ENCODE data around the gene OR2B3.
"Not testable (repeated sequence)": the region's sequence is repeated elsewhere in the genome, so short reads cannot be mapped to it uniquely, and the experiment has no call there.

The OR2B3 gene, protein sequence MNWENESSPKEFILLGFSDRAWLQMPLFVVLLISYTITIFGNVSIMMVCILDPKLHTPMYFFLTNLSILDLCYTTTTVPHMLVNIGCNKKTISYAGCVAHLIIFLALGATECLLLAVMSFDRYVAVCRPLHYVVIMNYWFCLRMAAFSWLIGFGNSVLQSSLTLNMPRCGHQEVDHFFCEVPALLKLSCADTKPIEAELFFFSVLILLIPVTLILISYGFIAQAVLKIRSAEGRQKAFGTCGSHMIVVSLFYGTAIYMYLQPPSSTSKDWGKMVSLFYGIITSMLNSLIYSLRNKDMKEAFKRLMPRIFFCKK

DNA sequence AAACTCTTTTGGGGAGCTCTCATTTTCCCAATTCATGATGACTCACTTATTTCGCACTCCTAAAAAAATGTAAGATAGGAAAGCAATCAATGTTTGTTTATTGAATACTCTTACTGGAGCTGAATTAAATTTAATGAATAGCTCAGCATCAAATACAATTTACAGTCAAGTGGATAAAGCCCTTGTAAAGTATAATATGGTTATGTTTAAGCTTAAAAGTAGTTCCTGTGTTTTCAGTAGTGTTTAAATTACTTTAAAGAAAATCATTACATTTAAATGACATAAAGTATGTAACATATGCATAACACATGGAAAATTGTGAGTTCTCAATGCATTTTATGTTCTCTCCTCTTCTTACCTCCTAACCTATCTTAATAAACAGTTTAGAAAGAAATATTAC, at the start of gene OR2B3:
Gene OR2B3 (minus strand): TSS at position 101 of the 400 bp plus-strand sequence. CDS start 65 bp downstream, at position 36.
- no peak for DNase-seq

DNA sequence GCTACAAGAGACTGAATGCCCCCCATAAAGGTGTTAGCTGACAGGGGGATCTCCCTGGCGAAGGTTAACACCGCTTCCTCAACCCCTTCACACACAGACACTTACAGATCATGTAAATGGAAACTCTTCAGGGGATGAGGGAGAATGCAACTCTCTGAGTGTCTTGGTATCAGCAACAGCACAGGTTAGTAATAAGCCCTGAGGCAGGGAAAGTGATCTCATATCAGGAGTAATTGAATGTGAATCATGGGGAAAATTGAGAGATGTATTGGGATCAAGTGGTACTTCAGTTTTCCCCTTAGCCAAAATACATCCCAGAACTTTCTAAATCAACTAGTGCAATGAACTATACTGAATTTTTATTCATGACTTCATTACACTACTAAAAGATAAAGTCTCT, 44.6 kb upstream of the OR2B3 start:
- DNase-seq, result no peak

DNA sequence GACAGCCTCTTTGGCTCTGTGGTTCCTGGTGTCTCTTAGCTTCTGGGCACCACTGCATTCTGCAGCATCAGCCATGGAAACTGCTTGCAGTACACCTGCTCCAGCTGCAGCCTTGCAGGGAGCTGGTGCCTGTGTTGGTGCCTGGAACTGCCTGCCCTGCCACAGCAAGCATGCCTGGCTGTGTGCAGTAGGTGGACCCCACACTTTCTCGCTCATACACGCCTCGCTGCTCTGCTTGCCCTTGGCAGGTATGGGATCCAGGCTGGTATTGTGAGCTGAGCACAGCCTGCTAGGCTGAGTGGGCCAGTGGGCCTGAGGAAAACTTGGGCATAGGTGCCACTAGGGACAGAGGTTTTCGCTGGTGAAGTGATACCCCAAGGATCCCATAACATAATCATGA, 43.5 kb upstream of the OR2B3 start:
- no peak for DNase-seq

- no peak for DNase-seq
Observed at GRCh38 chr6:29129326-29130012, 42.4 kb upstream of the OR2B3 start.

DNA sequence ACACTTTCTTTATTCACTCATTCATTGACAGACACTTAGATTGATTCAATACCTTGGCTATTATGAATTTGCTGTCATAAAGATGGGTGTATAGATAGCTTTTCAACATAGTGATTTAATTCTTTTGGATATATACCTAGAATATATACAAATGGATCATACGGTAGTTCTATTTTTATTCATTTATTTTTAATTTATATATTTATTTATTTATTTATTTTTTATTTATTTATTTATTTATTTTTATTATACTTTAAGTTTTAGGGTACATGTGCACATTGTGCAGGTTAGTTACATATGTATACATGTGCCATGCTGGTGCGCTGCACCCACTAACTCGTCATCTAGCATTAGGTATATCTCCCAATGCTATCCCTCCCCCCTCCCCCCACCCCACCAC, 27.9 kb upstream of the OR2B3 start:
- not testable (repeated sequence) for DNase-seq

- DNase-seq, result no peak
Observed at GRCh38 chr6:29112135-29112534, 25.0 kb upstream of the OR2B3 start.

DNA sequence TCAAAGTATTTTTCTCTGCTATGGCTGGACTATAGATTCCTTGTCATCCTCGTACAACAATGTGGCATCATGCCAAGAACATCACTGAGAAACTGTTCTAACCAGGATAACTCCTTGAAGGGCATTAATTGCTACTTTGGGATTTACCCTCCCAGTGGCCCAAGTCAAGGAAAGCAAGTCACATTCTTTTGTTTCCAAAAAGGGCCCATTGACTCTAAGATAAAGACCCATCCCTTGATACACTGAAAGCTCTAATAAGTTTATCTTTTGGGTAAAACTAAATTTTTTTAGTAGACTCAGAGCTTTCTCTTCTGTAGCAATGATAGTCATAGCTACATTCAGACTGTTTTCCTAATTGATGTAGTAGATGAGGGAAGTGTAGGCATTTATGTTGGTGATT, 20.6 kb upstream of the OR2B3 start, which contains the start of gene OR2J3:
Gene OR2J3 (plus strand): TSS at position 301 of the 400 bp plus-strand sequence. CDS start 3,833 bp downstream, outside the sequence.
- DNase-seq, result no peak

GRCh38 chr6:29099190-29099589, 12.1 kb upstream of the OR2B3 start, which contains the start of gene OR2J1:
Gene OR2J1, plus strand, starts transcription at chr6:29099490. Its CDS starts 1,453 bp downstream, at chr6:29100943.
- DNase-seq, result no peak

DNA sequence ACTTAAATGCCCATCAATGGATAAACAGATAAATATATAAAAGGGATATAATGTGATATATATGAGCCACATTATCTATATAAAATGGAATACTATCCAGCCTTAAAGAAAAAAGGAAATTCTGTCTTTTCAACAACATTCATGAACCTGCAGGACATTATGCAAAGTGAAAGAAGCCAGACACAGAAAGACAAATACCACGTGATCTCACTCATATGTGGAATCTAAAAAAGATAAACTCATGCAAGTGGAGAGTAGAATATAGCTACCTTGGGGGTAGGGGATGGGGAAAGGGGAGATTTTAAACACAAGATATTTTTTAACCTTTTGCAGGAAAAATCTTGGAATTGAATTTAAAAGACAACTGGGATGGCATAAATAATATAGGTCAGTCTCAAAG, 10.7 kb upstream of the OR2B3 start:
- DNase-seq, result no peak

GRCh38 chr6:29092957-29093356, 5.8 kb upstream of the OR2B3 start:
- DNase-seq, result no peak

DNA sequence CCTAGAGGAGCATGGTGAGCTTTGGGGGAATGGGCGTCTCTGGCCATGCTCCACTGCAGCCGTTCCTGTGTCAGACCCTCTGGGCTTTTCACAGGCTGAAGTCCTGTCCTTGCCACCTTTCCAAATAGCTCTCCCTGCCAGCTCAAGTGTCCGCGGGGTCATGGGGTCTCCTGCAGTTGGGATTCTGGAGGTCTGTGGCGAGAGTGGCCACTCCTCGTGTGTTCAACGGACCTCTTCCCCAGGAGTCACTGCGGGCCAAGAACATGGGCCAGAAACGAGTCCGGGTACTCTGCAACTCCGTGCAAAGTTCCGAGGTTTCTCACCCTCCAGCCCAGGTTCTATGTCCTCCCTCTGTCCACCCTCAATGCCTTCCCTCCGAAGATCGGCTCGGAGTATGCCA, 4.7 kb downstream of the OR2B3 start:
- DNase-seq, result no peak

- no peak for DNase-seq
Observed at GRCh38 chr6:29081312-29081711, 5.8 kb downstream of the OR2B3 start.

- no peak for DNase-seq
Observed at GRCh38 chr6:29079203-29079602, 7.9 kb downstream of the OR2B3 start.

GRCh38 chr6:29071831-29072723, 15.0 kb downstream of the OR2B3 start:
- DNase-seq, result peak; percentile 34

- no peak for DNase-seq
Observed at GRCh38 chr6:29051680-29052079, 35.4 kb downstream of the OR2B3 start.

DNA sequence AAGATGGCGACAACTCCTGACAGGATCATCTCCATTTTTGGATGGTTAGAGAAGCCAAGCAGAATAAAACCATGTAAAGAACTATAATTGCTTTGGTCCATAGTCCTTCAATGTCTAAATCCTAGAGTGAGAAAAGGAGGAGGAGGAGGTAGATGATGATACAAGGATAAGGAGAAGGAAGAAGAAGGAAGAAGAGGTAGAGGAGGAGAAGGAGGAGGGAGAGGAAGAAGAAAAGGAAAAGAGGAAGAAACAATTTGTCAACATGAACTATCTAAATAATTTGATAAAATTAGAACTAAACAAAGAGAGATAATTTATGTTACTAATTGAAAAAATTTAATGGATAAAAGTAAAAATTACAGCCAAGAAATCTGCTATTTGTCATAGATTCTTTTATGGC, 42.0 kb downstream of the OR2B3 start, which contains the start of gene OR2W1:
Gene OR2W1 (minus strand): TSS at position 101 of the 400 bp plus-strand sequence. CDS start 0 bp downstream, at position 101.
- DNase-seq, result no peak

Data from DMS 273 treated with DMSO at 0.1 percent for 48 hours (cell line).